ENCODE measurements around the gene CCNY. TPM values are rescaled to one million over a fixed set of nuclear protein-coding genes. Genes with fewer than 3 reads are reported as not detected.
A peak's percentile ranks its signal among the peaks of the same experiment; 100 is the strongest.
"Not testable (repeated sequence)": the region's sequence is repeated elsewhere in the genome, so short reads cannot be mapped to it uniquely, and the experiment has no call there.

CCNY gene
- total RNA-seq, 2 donors from 2014 or later = 60.5 to 65.9 TPM

- H3K27ac ChIP-seq (ENCODE audit: low read depth, low read length) = no peak overlapping the region
- H3K36me3 ChIP-seq (ENCODE audit: control insufficient read depth, insufficient read depth, low read length) = peaks cover 19% of the 10 kb centered on the region
- H3K4me3 ChIP-seq (ENCODE audit: low read length) = peak overlapping the region; percentile 56
- no peak overlapping the region for H3K9ac ChIP-seq (ENCODE audit: extremely low read depth, low read length, poor library complexity, severe bottlenecking)
- peaks cover 3% of the 10 kb centered on the region for H3K4me1 ChIP-seq (ENCODE audit: control insufficient read depth, insufficient read depth, low read length)
- peaks cover 6% of the 10 kb centered on the region for H3K4me1 Mint-ChIP-seq
- H3K9me3 ChIP-seq (ENCODE audit: control insufficient read depth, low read length) = peaks cover 44% of the 10 kb centered on the region
- TF ChIP-seq CTCF (conservative IDR thresholded peaks at IDR 0.05) = no peak
- no peak for DNase-seq
- H3K27me3 Mint-ChIP-seq (ENCODE audit: insufficient read depth) = no peaks in the 10 kb centered on the region
- no peaks in the 10 kb centered on the region for H3K27me3 ChIP-seq (ENCODE audit: control insufficient read depth, insufficient read depth, low read length, poor library complexity, severe bottlenecking)
- 97 to 100% methylated on average over 5 to 11 of the region's 11 CpGs for WGBS, 2 experiments (ENCODE audit: insufficient coverage in 1 of 2, insufficient read length in 1 of 2)
- H3K27ac Mint-ChIP-seq = peak overlapping the region; percentile 70
- peaks cover 25% of the 10 kb centered on the region for H3K9me3 Mint-ChIP-seq
- no peak overlapping the region for H3K4me3 Mint-ChIP-seq
- peaks cover 23% of the 10 kb centered on the region for H3K36me3 Mint-ChIP-seq (ENCODE audit: low read depth)
Measured at GRCh38 chr10:35517431-35518181, 181.3 kb downstream of the CCNY start.

- peaks cover 44% of the 10 kb centered on the region for H3K9me3 ChIP-seq (ENCODE audit: control insufficient read depth, low read length)
- H3K27me3 Mint-ChIP-seq (ENCODE audit: insufficient read depth); H3K4me1 ChIP-seq (ENCODE audit: control insufficient read depth, insufficient read depth, low read length); DNase-seq; H3K4me3 Mint-ChIP-seq; H3K27me3 ChIP-seq (ENCODE audit: control insufficient read depth, insufficient read depth, low read length, poor library complexity, severe bottlenecking); H3K4me1 Mint-ChIP-seq; H3K9ac ChIP-seq (ENCODE audit: extremely low read depth, low read length, poor library complexity, severe bottlenecking); H3K27ac ChIP-seq (ENCODE audit: low read depth, low read length): not testable (repeated sequence)
- peaks cover 19% of the 10 kb centered on the region for H3K36me3 ChIP-seq (ENCODE audit: control insufficient read depth, insufficient read depth, low read length)
- WGBS, 2 experiments (ENCODE audit: insufficient coverage in 1 of 2, insufficient read length in 1 of 2) = 94 to 100% methylated on average over 1 of the region's 1 CpG
- peak overlapping the region; percentile 58 for H3K27ac Mint-ChIP-seq
- peaks cover 23% of the 10 kb centered on the region for H3K36me3 Mint-ChIP-seq (ENCODE audit: low read depth)
- peak overlapping the region; percentile 56 for H3K4me3 ChIP-seq (ENCODE audit: low read length)
- H3K9me3 Mint-ChIP-seq = peaks cover 25% of the 10 kb centered on the region
Measured at GRCh38 chr10:35518187-35518586, 181.9 kb downstream of the CCNY start.

- peaks cover 5% of the 10 kb centered on the region for H3K4me1 Mint-ChIP-seq
- no peak overlapping the region for H3K27ac Mint-ChIP-seq
- H3K36me3 ChIP-seq (ENCODE audit: control insufficient read depth, insufficient read depth, low read length) = peaks cover 19% of the 10 kb centered on the region
- no peak for TF ChIP-seq CTCF (conservative IDR thresholded peaks at IDR 0.05)
- H3K4me3 ChIP-seq (ENCODE audit: low read length) = peak overlapping the region; percentile 65
- H3K4me1 ChIP-seq (ENCODE audit: control insufficient read depth, insufficient read depth, low read length) = peaks cover 3% of the 10 kb centered on the region
- H3K9me3 ChIP-seq (ENCODE audit: control insufficient read depth, low read length) = peaks cover 38% of the 10 kb centered on the region
- H3K9me3 Mint-ChIP-seq = peaks cover 25% of the 10 kb centered on the region
- WGBS, 2 experiments (ENCODE audit: insufficient coverage in 1 of 2, insufficient read length in 1 of 2) = 91 to 100% methylated on average over 3 of the region's 3 CpGs
- no peak overlapping the region for H3K9ac ChIP-seq (ENCODE audit: extremely low read depth, low read length, poor library complexity, severe bottlenecking)
- H3K36me3 Mint-ChIP-seq (ENCODE audit: low read depth) = peaks cover 23% of the 10 kb centered on the region
- H3K27me3 Mint-ChIP-seq (ENCODE audit: insufficient read depth) = no peaks in the 10 kb centered on the region
- no peak overlapping the region for H3K27ac ChIP-seq (ENCODE audit: low read depth, low read length)
- no peak overlapping the region for H3K4me3 Mint-ChIP-seq
- DNase-seq = no peak
- H3K27me3 ChIP-seq (ENCODE audit: control insufficient read depth, insufficient read depth, low read length, poor library complexity, severe bottlenecking) = no peaks in the 10 kb centered on the region
Measured at GRCh38 chr10:35520996-35521395, 184.7 kb downstream of the CCNY start.
